Neural progenitor cell (in vitro differentiated cells): ENCODE results near the gene DISC1. TPM values are rescaled to one million over a fixed set of nuclear protein-coding genes. Genes with fewer than 3 reads are reported as not detected.

Experiments used
- DNase-seq: peaks from one replicate; pipeline ENCODE4 v3.0.0-alpha.2; 2016; ENCODE audit warnings: low spot score
- H2AFZ ChIP-seq: fragments of 200-600 bp; sonication (generic); replicated peaks from 2 replicates; pipeline ENCODE4 v1.6.1; 2016; ENCODE audit warnings: antibody characterized with exemption
- H3F3A ChIP-seq: fragments of 200-600 bp; sonication (generic); 2 replicates; pipeline ENCODE4 v1.6.1; 2016; ENCODE audit warnings: antibody characterized with exemption, low read depth
- H3K27ac ChIP-seq: fragments of 200-600 bp; sonication (generic); 2 replicates; pipeline ENCODE4 v1.5.1; 2016; ENCODE audit warnings: mild to moderate bottlenecking
- H3K27me3 ChIP-seq: fragments of 200-600 bp; sonication (generic); 2 replicates; pipeline ENCODE4 v1.6.1; 2016; ENCODE audit warnings: mild to moderate bottlenecking, moderate library complexity
- H3K36me3 ChIP-seq: fragments of 200-600 bp; sonication (generic); 2 replicates; pipeline ENCODE4 v1.5.1; 2016
- H3K4me1 ChIP-seq: fragments of 200-600 bp; sonication (generic); 2 replicates; pipeline ENCODE4 v1.6.1; 2016; ENCODE audit warnings: mixed run types
- H3K4me2 ChIP-seq: fragments of 200-600 bp; sonication (generic); 2 replicates; pipeline ENCODE4 v1.6.1; 2016
- H3K4me3 ChIP-seq: fragments of 200-600 bp; sonication (generic); 2 replicates; pipeline ENCODE4 v1.5.1; 2016
- H3K79me2 ChIP-seq: fragments of 200-600 bp; sonication (generic); 2 replicates; pipeline ENCODE4 v1.6.1; 2016; ENCODE audit warnings: low read depth
- H3K9ac ChIP-seq: fragments of 200-600 bp; sonication (generic); 2 replicates; pipeline ENCODE4 v1.6.1; 2016
- H3K9me3 ChIP-seq: fragments of 200-600 bp; sonication (generic); 2 replicates; pipeline ENCODE4 v1.5.1; 2016; ENCODE audit warnings: low read depth
- H4K20me1 ChIP-seq: fragments of 200-600 bp; sonication (generic); 2 replicates; pipeline ENCODE4 v1.6.1; 2016; ENCODE audit warnings: low read depth
- H3K27ac Mint-ChIP-seq: 3 replicates; pipeline ENCODE4 v1.8.0; 2021; ENCODE audit warnings: mixed read lengths
- H3K27me3 Mint-ChIP-seq: 2 replicates; pipeline ENCODE4 v1.8.0; 2022; ENCODE audit warnings: low read depth, mild to moderate bottlenecking, inconsistent platforms, moderate library complexity, mixed read lengths; ENCODE audit not compliant: insufficient read depth
- H3K36me3 Mint-ChIP-seq: 3 replicates; pipeline ENCODE4 v1.8.0; 2021; ENCODE audit warnings: mixed read lengths
- H3K4me1 Mint-ChIP-seq: 3 replicates; pipeline ENCODE4 v1.8.0; 2021; ENCODE audit warnings: mixed read lengths
- H3K4me3 Mint-ChIP-seq: 3 replicates; pipeline ENCODE4 v1.8.0; 2021; ENCODE audit warnings: mild to moderate bottlenecking, moderate library complexity, mixed read lengths
- H3K9me3 Mint-ChIP-seq: 3 replicates; pipeline ENCODE4 v1.8.0; 2020; ENCODE audit warnings: mixed read lengths
- EZH2 ChIP-seq: fragments of 200-600 bp; sonication (generic); IDR thresholded peaks from 2 replicates; pipeline ENCODE4 v1.6.1; 2017; ENCODE audit warnings: antibody characterized with exemption, mild to moderate bottlenecking, moderate library complexity
- EZH2phosphoT487 ChIP-seq: fragments of 200-600 bp; sonication (generic); IDR thresholded peaks from 2 replicates; pipeline ENCODE4 v1.6.1; 2017; ENCODE audit warnings: antibody characterized with exemption
- total RNA-seq: library from RNA; depleted of rRNA; stranded (reverse); fragments of >200 nt; gene quantifications from 2 replicates; pipeline ENCODE4 v1.2.3, GENCODE V29; 2015; ENCODE audit warnings: low replicate concordance
- TF ChIP-seq, protein P1 (sequence below): fragments of 200-600 bp; sonication (generic); IDR thresholded peaks from 2 replicates; pipeline ENCODE4 v1.5.1; 2017; ENCODE audit warnings: antibody characterized with exemption, mild to moderate bottlenecking

The DISC1 gene
- total RNA-seq, 1 donor from 2014 or later, result 1.8 TPM

DNA sequence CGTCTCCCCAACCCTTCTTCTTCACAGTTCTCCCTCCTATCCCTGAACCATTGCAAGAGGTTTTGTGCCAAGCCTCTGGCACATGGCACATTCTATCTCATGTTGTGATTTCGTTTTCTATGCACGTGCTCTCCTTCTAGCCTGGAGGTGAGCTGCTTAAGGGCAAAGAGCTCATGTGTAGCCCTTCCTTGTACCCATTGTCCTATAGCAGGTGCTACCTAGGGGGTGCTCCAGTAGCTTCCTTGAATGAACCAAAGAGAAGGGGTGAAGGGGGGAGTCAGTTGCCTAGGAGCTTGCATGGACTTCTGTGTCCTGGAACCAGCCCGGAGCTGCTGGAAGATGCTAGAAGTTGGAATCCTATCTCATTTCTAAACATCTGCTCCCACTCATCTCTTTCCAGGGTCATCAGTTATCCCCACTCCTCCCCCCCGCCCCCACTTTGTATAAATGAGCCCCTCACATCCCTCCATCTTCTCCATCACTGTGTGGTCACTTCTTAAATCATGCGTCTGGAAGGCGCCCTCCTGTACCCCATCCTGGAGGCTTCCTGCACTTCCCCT, 535 bp upstream of the DISC1 start:
- no peak overlapping the region for H3K9ac ChIP-seq
- H3K27me3 ChIP-seq, result peaks cover 70% of the 10 kb centered on the region
- H3K27ac ChIP-seq, result no peak overlapping the region
- peaks cover 11% of the 10 kb centered on the region for H3F3A ChIP-seq
- Mint-ChIP-seq H3K36me3 (no peaks in the 10 kb centered on the region), H3K27me3 (peaks cover 15% of the 10 kb centered on the region), H3K4me3 (peak overlapping the region; percentile 95), H3K4me1 (peaks cover 19% of the 10 kb centered on the region), H3K9me3 (no peaks in the 10 kb centered on the region), H3K27ac (peak overlapping the region; percentile 86)
- peak overlapping the region; percentile 95 for H2AFZ ChIP-seq
- TF ChIP-seq EZH2phosphoT487 (no peak), EZH2 (no peak)
- TF ChIP-seq, protein P1, sequence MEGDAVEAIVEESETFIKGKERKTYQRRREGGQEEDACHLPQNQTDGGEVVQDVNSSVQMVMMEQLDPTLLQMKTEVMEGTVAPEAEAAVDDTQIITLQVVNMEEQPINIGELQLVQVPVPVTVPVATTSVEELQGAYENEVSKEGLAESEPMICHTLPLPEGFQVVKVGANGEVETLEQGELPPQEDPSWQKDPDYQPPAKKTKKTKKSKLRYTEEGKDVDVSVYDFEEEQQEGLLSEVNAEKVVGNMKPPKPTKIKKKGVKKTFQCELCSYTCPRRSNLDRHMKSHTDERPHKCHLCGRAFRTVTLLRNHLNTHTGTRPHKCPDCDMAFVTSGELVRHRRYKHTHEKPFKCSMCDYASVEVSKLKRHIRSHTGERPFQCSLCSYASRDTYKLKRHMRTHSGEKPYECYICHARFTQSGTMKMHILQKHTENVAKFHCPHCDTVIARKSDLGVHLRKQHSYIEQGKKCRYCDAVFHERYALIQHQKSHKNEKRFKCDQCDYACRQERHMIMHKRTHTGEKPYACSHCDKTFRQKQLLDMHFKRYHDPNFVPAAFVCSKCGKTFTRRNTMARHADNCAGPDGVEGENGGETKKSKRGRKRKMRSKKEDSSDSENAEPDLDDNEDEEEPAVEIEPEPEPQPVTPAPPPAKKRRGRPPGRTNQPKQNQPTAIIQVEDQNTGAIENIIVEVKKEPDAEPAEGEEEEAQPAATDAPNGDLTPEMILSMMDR, result no peak
- H4K20me1 ChIP-seq, result no peaks in the 10 kb centered on the region
- peaks cover 5% of the 10 kb centered on the region for H3K4me1 ChIP-seq
- no peaks in the 10 kb centered on the region for H3K79me2 ChIP-seq
- peak overlapping the region; percentile 85 for H3K4me3 ChIP-seq
- H3K36me3 ChIP-seq, result no peaks in the 10 kb centered on the region
- H3K4me2 ChIP-seq, result peak overlapping the region; percentile 98
- no peaks in the 10 kb centered on the region for H3K9me3 ChIP-seq
- no peak for DNase-seq

DNA sequence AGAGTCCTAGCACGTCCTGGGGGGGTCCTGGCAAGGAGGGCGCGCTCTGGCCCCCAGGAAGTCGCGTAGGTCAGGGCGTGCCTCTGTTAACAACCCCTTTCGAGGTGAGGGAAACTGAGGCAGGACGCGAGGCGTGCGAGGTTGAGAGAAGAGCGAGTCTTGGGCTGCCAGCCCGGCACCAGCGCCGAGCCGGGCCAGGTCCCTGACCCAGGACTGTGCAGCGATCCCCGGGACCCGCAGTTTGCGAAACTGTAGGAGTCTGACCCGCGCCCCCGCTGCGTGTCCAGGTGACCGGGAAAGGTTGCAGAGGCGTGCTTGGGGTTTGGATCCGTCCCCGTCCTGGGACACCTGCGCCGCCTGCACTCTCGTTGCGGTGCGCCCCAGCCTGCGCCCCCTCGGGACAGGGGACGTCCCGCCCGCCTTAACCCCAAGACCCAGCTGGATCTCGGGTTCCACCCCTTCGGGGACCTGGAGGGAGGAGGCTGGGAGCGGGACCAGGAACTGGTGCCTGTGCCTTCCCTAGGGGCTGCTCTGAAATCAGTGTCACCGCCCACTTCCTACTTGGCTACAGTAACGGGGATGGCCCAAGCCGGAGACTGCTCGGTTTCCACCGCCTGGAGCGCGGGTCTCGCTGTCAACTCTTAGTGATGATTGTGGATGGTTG, 493 bp downstream of the DISC1 start:
- H3K79me2 ChIP-seq, result no peaks in the 10 kb centered on the region
- H3K4me2 ChIP-seq, result peak overlapping the region; percentile 98
- peaks cover 15% of the 10 kb centered on the region for H3K27me3 Mint-ChIP-seq
- peak overlapping the region; percentile 86 for H3K4me3 Mint-ChIP-seq
- peaks cover 19% of the 10 kb centered on the region for H3K4me1 Mint-ChIP-seq
- H3K27me3 ChIP-seq, result peaks cover 59% of the 10 kb centered on the region
- H3K36me3 ChIP-seq, result no peaks in the 10 kb centered on the region
- DNase-seq, result peak; percentile 78
- TF ChIP-seq EZH2, result no peak
- TF ChIP-seq, protein P1, result no peak
- peak; percentile 30 for TF ChIP-seq EZH2phosphoT487
- no peaks in the 10 kb centered on the region for H3K36me3 Mint-ChIP-seq
- peaks cover 5% of the 10 kb centered on the region for H3K4me1 ChIP-seq
- H3K9ac ChIP-seq, result no peak overlapping the region
- peaks cover 11% of the 10 kb centered on the region for H3F3A ChIP-seq
- peak overlapping the region; percentile 95 for H2AFZ ChIP-seq
- no peak overlapping the region for H3K27ac Mint-ChIP-seq
- H4K20me1 ChIP-seq, result no peaks in the 10 kb centered on the region
- peak overlapping the region; percentile 85 for H3K4me3 ChIP-seq
- no peaks in the 10 kb centered on the region for H3K9me3 Mint-ChIP-seq
- no peak overlapping the region for H3K27ac ChIP-seq
- no peaks in the 10 kb centered on the region for H3K9me3 ChIP-seq

DNA sequence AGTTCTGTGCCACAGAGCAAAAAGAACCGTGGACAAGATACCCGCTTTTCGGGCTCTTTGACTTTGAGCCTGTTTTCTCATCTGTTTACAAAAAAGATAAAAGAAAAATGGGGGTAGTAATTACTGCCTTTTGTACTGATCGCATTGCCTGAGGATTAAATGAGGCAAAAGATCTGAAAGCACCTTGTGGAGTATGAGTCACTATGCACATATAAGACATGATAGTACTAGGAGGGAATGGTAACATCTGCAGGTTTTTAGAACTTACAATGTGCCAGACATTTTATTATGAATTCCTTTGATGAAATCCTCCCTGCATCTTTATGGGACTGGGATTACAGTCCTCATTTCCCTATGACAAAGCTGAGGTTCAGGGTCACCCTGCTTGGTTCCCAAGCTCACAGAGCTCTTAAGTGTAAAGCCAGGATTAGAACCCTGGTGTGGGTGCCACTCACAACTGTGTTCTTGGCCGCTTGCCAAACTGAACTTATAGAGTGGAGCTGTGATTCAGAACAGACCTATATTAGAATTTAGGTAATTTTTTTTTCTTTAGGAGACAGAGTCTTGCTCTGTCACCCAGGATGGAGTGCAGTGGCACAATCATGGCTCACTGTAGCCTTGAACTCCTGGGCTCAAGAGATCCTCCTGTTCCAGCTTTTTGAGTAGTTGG, 1.8 kb downstream of the DISC1 start:
- H3K9ac ChIP-seq, result no peak overlapping the region
- no peak overlapping the region for H3K4me2 ChIP-seq
- peaks cover 11% of the 10 kb centered on the region for H3F3A ChIP-seq
- H3K9me3 ChIP-seq, result no peaks in the 10 kb centered on the region
- no peak for DNase-seq
- no peak overlapping the region for H3K27ac Mint-ChIP-seq
- no peaks in the 10 kb centered on the region for H3K9me3 Mint-ChIP-seq
- no peaks in the 10 kb centered on the region for H3K79me2 ChIP-seq
- H3K4me3 ChIP-seq, result no peak overlapping the region
- H3K36me3 Mint-ChIP-seq, result no peaks in the 10 kb centered on the region
- H4K20me1 ChIP-seq, result no peaks in the 10 kb centered on the region
- H3K27me3 ChIP-seq, result peaks cover 47% of the 10 kb centered on the region
- H3K4me1 ChIP-seq, result peaks cover 5% of the 10 kb centered on the region
- H3K27ac ChIP-seq, result no peak overlapping the region
- no peak overlapping the region for H2AFZ ChIP-seq
- no peaks in the 10 kb centered on the region for H3K36me3 ChIP-seq
- H3K4me3 Mint-ChIP-seq, result peak overlapping the region; percentile 86
- TF ChIP-seq EZH2phosphoT487 (no peak), EZH2 (no peak)
- TF ChIP-seq, protein P1, result no peak
- peaks cover 15% of the 10 kb centered on the region for H3K27me3 Mint-ChIP-seq
- H3K4me1 Mint-ChIP-seq, result peaks cover 19% of the 10 kb centered on the region
